SH-SY5Y (cell line): ENCODE data around the gene SEC61A2.

ENCODE experiments used
- GATA2 ChIP-seq: IDR thresholded peaks from 2 replicates; pipeline ENCODE4 v1.6.1; 2011; ENCODE audit warnings: mild to moderate bottlenecking, low read depth, low read length
- GATA3 ChIP-seq: IDR thresholded peaks from 2 replicates; pipeline ENCODE4 v1.6.1; 2011; ENCODE audit warnings: low read depth, mild to moderate bottlenecking, low read length, moderate library complexity

DNA sequence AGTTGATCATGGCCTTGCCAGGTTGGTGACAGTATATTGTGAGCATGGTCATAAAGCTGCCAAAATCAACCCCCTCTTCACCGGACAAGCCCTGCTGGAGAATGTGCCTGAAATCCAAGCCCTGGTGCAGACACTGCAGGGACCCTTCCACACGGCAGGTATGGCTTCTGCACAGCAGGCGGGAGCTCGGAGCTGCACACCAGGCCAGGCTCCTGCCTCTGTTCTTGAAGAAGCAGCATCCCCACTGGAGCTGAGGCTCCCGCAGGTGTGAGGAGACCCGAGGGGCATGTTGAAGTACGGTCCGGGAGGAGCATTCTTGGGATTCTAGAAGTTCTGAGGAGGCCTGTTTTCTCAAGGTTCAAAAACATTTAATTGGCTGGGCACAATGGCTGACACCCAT is 48.0 kb upstream of the SEC61A2 start:
- TF ChIP-seq GATA3: no peak
- no peak for TF ChIP-seq GATA2
